AG09309 (cell line): ENCODE data around the gene TRIP13.

ENCODE experiments used
- DNase-seq: peaks from one replicate; pipeline ENCODE4 v3.0.0-alpha.2; 2010; ENCODE audit warnings: low read depth
- H3K4me3 ChIP-seq: 2 replicates; pipeline ENCODE4 v1.5.1; 2011; ENCODE audit warnings: mild to moderate bottlenecking, low read depth, low read length, moderate library complexity; ENCODE audit not compliant: control insufficient read depth
- CTCF ChIP-seq: IDR thresholded peaks from 2 replicates; pipeline ENCODE4 v1.5.1; 2011; ENCODE audit warnings: mild to moderate bottlenecking, low read depth, low read length, inconsistent platforms; ENCODE audit not compliant: insufficient read depth, control insufficient read depth; ENCODE audit errors: missing control alignments

Gene TRIP13

GRCh38 chr5:859798-860296, 32.8 kb upstream of the TRIP13 start:
- H3K4me3 ChIP-seq = no peak overlapping the region
- no peak for TF ChIP-seq CTCF
- DNase-seq = no peak

DNA sequence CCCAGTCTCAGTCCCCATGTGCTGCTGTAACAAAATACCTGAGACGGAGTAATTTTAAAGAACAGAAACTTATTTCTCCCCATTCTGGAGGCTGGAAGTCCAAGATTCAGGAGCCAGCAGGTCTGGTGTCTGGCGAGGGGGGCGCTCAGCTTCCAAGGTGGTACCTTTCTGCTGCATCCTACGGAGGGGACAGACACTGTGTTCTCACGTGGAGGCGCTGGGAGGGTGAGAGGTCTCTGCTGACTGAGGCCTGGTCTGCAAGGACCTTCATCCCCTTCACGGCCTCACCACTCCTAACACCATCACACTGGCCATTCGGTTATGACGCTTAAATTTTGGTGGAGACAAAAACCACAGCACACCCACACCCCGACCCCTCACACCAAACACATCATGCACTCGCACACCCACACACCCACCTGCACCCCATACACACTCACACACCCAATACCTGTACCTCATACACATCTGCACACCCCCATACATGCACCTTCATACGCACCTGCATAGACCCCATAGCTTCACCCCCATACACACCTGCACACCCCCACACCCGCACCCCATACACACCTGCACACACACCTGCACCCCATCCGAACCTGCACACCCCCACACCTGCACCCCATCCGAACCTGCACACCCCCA, 32.1 kb upstream of the TRIP13 start:
- DNase-seq = no peak
- no peak for TF ChIP-seq CTCF
- H3K4me3 ChIP-seq = no peak overlapping the region

DNA sequence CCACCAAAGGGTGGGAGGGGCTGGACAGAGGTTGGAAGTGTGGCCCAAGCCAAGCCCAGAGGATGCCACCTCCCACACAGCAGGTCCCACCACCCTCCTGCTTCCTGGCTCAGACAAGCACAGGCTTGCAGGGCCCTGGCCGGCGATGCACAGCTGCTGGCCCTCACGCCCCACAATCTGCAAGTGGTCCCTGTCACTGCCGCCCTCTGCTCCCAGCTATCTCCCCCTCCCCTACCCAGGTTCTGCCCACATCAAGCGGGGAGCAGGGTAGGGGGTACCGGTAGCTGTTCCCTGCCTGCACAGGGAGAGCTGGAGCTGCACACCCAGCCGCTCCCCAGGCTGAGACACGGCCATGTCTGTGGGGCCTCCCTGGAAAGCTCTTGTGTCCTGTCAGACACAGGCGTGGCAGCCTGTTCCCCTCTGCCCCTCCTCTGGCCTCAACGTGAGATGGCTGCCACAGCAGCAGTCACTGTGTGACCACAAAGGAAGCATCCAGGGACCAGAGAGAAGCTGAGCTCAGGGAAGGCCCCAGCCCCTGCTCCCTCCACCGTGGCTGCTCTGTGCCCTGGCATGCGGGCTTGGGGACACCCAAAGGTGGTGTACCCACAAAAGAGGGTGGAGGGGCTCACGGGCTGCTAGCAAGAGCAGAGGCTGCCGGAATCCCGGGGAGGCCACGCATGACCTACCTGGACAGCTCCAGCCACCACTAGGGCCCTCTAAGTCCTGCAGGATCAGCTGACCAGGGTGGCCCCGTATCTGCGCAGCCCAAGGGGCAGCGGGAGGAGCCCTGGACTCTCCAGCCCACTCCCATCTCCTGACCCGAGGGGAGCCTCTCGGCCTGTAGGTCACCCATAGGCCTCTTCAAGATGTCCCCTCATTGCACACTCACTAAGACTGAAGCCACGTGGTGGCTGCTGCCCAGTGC, 31.0 kb upstream of the TRIP13 start:
- no peak for TF ChIP-seq CTCF
- no peak overlapping the region for H3K4me3 ChIP-seq
- DNase-seq = no peak

GRCh38 chr5:862367-863243, 30.1 kb upstream of the TRIP13 start:
- H3K4me3 ChIP-seq = no peak overlapping the region
- no peak for DNase-seq

DNA sequence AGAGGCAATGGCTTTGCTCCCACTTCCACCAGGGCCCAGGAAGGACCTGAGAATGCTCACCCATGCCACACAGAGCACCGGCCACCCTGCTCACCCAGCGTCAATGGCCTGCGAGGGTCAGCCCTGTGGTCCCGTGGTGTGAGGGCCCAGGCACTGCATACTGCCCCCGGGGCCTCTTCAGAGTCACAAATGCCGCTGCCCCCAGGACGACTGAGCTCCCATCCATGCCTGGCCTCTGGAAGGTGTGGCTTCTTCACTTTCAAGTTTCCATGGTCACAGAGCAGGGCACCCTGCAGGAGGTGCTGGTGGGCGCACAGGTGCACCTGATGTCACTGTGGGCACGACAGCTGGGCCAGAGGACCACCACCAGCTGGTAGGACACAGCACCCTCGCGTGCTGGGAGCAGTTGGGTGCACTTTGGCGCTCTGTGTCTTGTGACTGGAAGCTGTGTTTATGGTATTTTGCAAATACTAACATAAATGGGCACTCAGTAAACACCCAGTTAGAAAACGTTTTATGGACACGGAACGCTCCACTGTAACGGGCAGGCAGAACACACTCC, 29.4 kb upstream of the TRIP13 start:
- TF ChIP-seq CTCF = no peak
- H3K4me3 ChIP-seq = no peak overlapping the region

More at GRCh38 chr5:862367-863243, 30.1 kb upstream of the TRIP13 start:
- TF ChIP-seq CTCF = no peak

GRCh38 chr5:864492-865167, 28.1 kb upstream of the TRIP13 start:
- TF ChIP-seq CTCF = no peak
- H3K4me3 ChIP-seq = no peak overlapping the region
- no peak for DNase-seq

More for the DNA sequence above, 29.4 kb upstream of the TRIP13 start:
- DNase-seq = no peak
